Right renal cortex interstitium (tissue), 3 donors: ENCODE results near the gene SNCB. TPM values are rescaled to one million over a fixed set of nuclear protein-coding genes. Genes with fewer than 3 reads are reported as not detected.
"Not testable (repeated sequence)": the region's sequence is repeated elsewhere in the genome, so short reads cannot be mapped to it uniquely, and the experiment has no call there.

Source experiments
- DNase-seq, 3 donors: peaks; one replicate each; pipeline ENCODE4 v3.0.0-alpha.2; 2013; ENCODE audit warnings: low read depth in 3 of 3, low spot score in 2 of 3
- polyA plus RNA-seq, 3 donors: library from polyadenylated mRNA; unstranded; fragments of 120-200 nt; gene quantifications; one replicate each; pipeline ENCODE4 v1.2.1, GENCODE V29; 2013; ENCODE audit not compliant: insufficient read length in 3 of 3

The SNCB gene
- polyA plus RNA-seq, 3 donors: not detected

- DNase-seq: no peak
Measured at GRCh38 chr5:176606032-176606431, 24.3 kb downstream of the SNCB start.

GRCh38 chr5:176603091-176603490 is 27.2 kb downstream of the SNCB start:
- DNase-seq: no peak

- DNase-seq: no peak
Measured at GRCh38 chr5:176601901-176602482, 28.3 kb downstream of the SNCB start.

DNA sequence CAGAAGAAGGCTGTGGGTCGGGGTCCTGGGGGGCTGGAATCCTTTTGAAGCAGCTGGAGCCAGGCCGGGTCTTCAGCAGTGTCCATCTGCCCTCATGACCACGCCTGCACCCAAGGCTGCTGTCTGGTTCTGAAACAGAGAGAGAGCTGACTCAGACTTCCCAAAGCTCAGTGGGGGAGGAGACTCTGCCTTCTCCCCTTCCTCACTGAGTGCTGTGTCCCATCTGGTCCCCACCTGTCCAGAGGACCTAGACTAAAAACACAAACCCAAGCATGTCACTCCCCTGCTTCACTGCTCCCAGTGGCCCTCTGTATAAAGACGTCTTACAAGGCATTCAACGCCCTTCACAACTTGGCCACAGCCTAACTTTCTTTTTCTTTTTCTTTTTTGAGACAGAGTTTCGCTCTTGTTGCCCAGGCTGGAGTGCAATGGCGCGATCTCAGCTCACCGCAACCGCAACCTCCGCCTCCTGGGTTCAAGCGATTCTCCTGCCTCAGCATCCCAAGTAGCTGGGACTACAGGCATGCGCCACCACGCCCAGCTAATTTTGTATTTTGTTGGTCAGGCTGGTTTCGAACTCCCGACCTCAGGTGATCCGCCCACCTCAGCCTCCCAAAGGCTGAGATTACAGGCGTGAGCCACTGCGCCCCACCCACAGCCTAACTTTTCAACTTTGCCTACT is 30.4 kb downstream of the SNCB start:
- not testable (repeated sequence) for DNase-seq

- no peak for DNase-seq
Measured at GRCh38 chr5:176597417-176598389, 32.6 kb downstream of the SNCB start.

- DNase-seq: peak in 1 of 3 donors; percentile 17
Measured at GRCh38 chr5:176596689-176597416, 33.5 kb downstream of the SNCB start.

- no peak for DNase-seq
Measured at GRCh38 chr5:176596069-176596644, 34.2 kb downstream of the SNCB start.

DNA sequence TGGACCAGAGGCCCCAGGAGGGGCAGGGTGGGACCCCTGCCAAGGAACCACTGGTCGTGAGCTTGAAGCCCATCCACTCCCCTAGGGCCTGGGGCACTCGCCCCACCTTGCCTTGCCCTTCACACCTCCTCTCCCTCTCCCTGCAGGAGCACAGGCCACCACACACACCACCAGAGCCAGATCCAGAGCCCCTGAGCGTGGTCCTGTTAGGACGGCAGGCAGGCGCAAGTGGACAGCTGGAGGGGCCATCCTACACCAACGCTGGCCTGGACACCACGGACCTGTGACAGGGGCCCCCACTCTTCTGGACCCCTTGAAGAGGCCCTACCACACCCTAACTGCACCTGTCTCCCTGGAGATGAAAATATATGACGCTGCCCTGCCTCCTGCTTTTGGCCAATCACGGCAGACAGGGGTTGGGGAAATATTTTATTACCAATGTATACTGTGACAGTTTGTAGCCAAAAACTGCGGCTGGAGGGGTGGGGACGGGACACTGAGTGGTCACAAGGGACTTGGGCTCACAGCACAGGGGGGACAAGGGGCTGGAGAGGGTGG is 34.9 kb downstream of the SNCB start:
- DNase-seq: no peak

- no peak for DNase-seq
Measured at GRCh38 chr5:176594554-176594953, 35.8 kb downstream of the SNCB start.

GRCh38 chr5:176593273-176593869 is 37.0 kb downstream of the SNCB start:
- DNase-seq: no peak

DNA sequence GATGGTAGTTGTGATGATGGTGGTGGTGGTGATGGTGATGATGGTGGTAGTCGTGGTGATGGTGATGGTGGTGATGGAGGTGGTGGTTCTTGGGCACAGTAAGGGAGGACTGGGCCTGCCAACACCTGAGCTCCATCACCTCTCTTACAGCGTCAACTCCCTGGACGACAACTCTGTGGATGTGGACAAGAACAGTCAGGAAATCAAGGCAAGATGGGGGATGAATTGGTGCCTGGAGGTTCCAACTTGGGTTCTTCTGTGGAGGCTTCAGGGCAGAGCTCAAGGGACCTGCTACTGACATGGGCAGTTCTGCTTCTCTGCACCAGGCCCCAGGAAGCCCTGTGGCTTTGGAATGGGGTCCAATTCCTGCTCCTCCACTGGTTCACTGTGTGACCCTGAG is 37.8 kb downstream of the SNCB start:
- DNase-seq: no peak

DNA sequence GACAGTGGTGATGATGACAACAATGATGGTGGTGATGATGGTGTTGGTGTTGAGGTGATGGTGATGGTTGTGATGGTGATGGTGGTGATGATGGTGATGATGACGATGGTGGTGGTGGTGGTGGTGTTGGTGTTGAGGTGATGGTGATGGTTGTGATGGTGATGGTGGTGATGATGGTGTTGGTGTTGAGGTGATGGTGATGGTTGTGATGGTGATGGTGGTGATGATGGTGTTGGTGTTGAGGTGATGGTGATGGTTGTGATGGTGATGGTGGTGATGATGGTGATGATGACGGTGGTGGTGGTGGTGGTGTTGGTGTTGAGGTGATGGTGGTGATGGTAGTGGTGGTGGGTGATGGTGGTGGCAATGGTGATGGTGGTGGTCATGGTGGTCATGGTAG is 38.7 kb downstream of the SNCB start:
- DNase-seq: not testable (repeated sequence)

DNA sequence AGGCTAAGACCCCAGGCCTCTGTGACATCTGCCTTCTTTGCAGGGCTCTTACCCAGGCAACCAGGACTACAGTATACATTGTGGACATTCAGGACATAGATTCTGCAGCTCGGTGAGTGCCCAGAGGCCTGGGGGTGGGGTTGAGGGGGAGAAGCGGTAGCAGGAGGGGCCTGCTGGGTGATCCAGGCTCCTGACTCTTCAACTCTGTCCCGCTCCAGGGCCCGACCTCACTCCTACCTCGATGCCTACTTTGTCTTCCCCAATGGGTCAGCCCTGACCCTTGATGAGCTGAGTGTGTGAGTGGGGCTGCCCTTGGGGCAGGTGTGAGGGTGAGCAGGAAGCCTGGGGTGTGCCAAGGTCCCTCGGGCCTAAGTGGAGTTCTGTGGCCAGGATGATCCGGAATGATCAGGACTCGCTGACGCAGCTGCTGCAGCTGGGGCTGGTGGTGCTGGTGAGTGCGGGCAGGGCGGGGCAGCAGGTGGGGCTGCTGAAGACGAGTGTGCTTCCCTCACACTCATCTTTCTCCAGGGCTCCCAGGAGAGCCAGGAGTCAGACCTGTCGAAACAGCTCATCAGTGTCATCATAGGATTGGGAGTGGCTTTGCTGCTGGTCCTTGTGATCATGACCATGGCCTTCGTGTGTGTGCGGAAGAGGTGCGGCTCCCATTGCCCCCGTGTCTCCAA is 40.2 kb downstream of the SNCB start:
- no peak for DNase-seq

GRCh38 chr5:176589039-176589769 is 41.1 kb downstream of the SNCB start:
- no peak for DNase-seq

DNA sequence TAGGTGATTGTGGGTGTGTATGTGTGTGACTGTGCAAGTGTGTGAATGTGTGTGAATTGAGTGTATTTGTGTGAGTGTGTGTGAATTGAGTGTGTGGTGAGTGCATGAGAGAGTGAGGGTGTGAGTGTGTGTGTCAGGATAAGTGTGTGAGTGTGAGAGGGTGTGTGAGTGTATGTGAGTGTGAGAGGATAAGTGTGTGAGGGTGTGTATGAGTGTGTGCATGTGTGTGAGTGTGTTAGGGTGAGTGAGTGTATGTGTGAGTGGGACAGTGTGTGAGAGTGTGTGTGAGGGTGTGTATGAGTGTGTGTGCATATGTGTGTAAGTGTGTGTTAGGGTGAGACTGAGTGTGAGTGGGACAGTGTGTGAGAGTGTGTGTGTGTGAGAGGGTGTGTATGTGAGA is 42.0 kb downstream of the SNCB start:
- no peak for DNase-seq

DNA sequence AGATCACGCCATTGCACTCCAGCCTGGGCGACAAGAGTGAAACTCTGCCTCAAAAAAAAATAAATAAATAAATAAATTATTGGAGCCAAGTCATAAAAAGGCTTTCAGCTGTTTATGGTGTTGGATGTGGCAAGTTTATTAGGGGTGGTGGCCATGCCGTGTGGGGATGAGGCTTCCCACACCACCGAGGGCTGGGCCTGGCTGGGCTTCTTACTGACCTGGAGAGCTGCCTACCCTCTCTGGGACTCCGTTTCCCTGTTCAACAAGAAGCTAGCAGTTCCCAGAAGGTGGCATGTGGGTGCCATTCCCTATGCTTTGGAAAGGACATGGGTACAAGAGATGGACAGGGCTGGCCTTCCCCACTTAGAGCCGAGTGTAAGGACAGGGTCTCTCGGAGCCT is 42.9 kb downstream of the SNCB start:
- no peak for DNase-seq

DNA sequence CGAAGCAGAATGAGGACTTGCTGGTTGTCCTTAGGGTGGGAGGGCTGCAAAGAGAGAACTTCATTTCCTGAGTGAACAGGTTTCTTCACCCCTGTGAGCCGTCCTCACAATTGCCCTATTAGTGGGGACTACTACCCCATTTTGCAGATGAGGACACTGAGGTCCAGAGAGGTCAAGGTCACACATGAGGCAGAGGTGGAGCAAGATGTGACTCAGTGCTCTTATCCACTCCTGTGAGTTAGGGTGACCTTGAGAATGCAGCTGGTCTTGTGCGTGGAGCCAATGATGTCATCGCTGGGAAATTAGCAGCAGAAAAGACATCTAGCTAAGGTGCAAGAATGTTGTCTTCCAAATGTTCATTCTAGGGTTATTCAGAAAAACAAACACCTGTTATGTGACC is 47.3 kb downstream of the SNCB start:
- no peak for DNase-seq

- no peak for DNase-seq
Measured at GRCh38 chr5:176581361-176581760, 49.0 kb downstream of the SNCB start.

GRCh38 chr5:176579323-176579722 is 51.0 kb downstream of the SNCB start:
- no peak for DNase-seq
